ENCODE data around the gene SFTA2.
"Not testable (repeated sequence)": the region's sequence is repeated elsewhere in the genome, so short reads cannot be mapped to it uniquely, and the experiment has no call there.

The SFTA2 gene

DNA sequence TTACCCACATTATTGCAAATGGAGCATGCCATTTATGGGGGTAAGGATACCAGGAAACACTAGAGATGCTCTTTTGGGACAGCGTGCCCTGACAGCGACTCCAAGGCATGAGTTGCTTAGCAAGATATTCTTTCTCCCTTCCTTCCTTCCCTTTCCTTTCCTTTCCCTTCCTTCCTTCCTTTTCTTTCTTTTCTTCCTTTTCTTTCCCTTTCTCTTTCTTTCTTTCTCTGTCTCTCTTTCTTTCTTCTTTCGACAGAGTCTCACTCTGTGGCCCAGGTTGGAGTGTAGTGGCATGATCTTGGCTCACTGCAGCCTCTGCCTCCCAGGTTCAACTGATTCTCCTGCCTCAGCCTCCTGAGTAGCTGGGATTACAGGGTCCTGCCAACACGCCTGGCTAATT, 12.1 kb upstream of the SFTA2 start:
- DNase-seq (ENCODE audit: low read depth in 3 of 3, low spot score in 1 of 3), result no peak

- no peak for DNase-seq (ENCODE audit: low read depth in 3 of 3, low spot score in 1 of 3)
Measured at GRCh38 chr6:30942338-30943060, 10.5 kb upstream of the SFTA2 start.

DNA sequence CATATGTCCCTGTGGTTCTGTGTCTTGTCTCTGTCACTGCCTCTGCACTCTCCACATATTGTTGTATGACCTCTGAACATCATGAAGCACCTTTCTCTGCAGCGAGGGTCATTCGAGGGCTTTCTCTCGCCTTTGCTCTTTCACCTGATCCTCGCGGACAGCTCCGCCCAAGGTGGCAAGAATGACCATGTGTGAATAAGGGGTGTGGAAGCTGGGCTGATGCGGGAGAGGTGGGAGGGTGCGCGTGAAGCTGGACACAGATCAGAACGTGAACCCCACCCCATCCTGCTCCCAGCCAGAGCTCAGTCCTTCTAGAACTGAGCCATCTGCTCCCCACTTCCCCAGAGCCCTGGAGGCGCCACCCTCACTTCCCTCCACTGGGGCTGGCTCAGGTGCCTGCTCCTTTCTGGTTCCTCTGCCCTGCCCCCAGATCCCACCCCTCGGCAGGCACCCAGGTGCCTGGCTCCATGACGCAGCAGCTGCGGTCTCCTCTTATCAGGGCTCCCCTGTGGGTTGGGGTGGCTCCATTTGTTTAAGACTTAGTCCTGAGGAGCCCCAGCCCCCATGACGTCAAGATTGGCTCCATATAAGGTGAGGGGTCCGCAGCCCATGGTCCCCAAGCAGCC, 8.5 kb upstream of the SFTA2 start, which contains the start of gene MUCL3:
TSS of gene MUCL3 (plus strand) at position 613 of the 626 bp plus-strand sequence. CDS start 27 bp downstream, outside the sequence.
- DNase-seq (ENCODE audit: low read depth in 3 of 3, low spot score in 1 of 3), result no peak

- DNase-seq (ENCODE audit: low read depth in 3 of 3, low spot score in 1 of 3), result no peak
Measured at GRCh38 chr6:30939473-30939872, 7.5 kb upstream of the SFTA2 start.

DNA sequence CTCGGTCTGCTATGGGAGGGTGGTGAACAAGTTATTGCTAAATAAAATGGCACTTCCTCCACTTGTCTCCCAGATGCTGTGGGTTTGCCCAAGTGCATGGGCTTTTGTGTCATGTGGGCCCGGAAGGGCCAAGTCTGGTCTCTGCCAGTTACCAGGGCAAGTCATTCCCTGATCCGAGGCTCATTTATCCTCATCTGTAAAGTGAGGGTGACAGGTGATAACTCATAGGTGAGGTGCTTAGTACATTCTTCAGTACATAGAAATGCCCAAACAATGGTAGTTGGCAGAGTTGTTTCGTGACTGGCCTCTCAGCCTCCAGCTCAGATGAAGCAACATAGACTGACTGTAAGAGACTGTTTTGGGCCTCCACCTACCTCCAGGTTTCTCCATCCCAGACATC, 6.8 kb upstream of the SFTA2 start:
- no peak for DNase-seq (ENCODE audit: low read depth in 3 of 3, low spot score in 1 of 3)

GRCh38 chr6:30937265-30937664, 5.3 kb upstream of the SFTA2 start:
- DNase-seq (ENCODE audit: low read depth in 3 of 3, low spot score in 1 of 3), result no peak

GRCh38 chr6:30935018-30935417, 3.0 kb upstream of the SFTA2 start:
- DNase-seq (ENCODE audit: low read depth in 3 of 3, low spot score in 1 of 3), result no peak

DNA sequence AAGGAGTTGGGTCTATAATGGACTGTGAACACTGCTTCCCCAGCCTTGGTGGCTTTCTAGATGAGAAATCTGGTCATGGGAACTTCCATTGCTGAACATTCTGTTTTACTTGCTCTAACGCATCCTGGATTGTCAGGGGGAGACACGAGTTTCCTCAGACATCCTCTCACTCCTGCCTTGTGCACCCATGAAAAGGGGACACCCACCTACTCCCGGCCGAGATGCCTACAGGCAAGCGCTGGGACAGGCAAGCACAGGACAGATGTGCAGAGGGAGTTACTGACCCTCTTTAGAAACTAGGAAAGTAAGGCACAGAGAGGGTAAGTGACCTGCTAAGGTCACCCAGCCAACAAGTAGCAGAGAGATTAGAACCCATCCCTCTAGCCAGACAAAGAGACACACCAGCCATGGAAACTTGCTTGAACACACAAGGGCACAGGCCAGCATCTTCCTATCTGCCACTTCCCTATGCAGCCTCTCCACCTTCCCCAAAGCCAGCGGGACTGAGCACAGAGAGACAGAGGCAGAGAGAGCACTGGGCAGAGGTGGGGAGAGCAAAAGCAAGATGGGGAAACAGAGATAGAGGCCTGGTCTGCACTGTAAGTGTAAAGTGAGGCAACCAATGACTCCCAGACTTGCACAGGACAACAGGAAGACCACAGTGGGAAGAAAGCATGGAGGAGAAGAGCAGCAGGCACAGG, 845 bp upstream of the SFTA2 start:
- no peak for DNase-seq (ENCODE audit: low read depth in 3 of 3, low spot score in 1 of 3)

- no peak for DNase-seq (ENCODE audit: low read depth in 3 of 3, low spot score in 1 of 3)
Measured at GRCh38 chr6:30931272-30931671, 698 bp downstream of the SFTA2 start.

DNA sequence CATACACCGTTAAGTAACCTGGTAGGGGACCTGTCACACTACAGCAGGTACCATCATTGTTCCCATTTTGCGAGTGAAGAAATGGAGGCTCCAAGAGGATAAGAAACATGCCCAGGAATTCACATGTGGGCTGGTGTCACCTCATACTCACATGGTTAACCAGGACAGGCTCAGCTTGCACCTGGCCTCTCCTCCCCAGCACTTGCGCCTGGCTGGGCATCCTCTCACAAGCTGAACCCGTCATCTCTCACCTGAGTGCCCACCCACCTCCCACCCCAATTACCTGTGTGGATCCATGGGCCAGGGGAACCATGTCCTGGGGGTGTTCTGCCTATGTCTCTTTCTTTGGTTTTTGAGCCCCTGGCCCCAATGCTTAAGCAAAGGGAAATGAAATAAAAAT, 1.5 kb downstream of the SFTA2 start:
- no peak for DNase-seq (ENCODE audit: low read depth in 3 of 3, low spot score in 1 of 3)

GRCh38 chr6:30928677-30929076, 3.3 kb downstream of the SFTA2 start:
- no peak for DNase-seq (ENCODE audit: low read depth in 3 of 3, low spot score in 1 of 3)

DNA sequence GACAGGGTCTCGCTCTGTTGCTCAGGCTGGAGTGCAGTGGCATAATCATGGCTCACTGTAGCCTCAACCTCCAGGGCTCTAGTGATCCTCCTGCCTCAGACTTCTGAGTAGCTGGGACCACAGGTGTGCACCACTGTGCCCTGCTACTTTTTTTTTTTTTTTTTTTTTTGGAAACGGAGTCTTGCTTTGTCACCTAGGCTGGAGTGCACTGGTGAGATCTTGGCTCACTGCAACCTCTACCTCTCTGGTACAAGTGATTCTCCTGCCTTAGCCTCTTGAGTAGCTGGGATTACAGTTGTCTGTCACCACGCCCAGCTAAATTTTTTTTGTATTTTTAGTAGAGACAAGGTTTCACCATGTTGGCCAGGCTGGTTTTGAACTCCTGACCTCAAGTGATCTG, 4.9 kb downstream of the SFTA2 start:
- DNase-seq (ENCODE audit: low read depth in 3 of 3, low spot score in 1 of 3), result not testable (repeated sequence)

- no peak for DNase-seq (ENCODE audit: low read depth in 3 of 3, low spot score in 1 of 3)
Measured at GRCh38 chr6:30926644-30927043, 5.3 kb downstream of the SFTA2 start.

- DNase-seq (ENCODE audit: low read depth in 3 of 3, low spot score in 1 of 3), result not testable (repeated sequence)
Measured at GRCh38 chr6:30924040-30924627, 7.8 kb downstream of the SFTA2 start.

GRCh38 chr6:30922447-30922852, 9.5 kb downstream of the SFTA2 start:
- DNase-seq (ENCODE audit: low read depth in 3 of 3, low spot score in 1 of 3), result no peak

GRCh38 chr6:30918670-30919069, 13.3 kb downstream of the SFTA2 start:
- no peak for DNase-seq (ENCODE audit: low read depth in 3 of 3, low spot score in 1 of 3)

GRCh38 chr6:30917487-30917886, 14.5 kb downstream of the SFTA2 start:
- DNase-seq (ENCODE audit: low read depth in 3 of 3, low spot score in 1 of 3), result no peak

DNA sequence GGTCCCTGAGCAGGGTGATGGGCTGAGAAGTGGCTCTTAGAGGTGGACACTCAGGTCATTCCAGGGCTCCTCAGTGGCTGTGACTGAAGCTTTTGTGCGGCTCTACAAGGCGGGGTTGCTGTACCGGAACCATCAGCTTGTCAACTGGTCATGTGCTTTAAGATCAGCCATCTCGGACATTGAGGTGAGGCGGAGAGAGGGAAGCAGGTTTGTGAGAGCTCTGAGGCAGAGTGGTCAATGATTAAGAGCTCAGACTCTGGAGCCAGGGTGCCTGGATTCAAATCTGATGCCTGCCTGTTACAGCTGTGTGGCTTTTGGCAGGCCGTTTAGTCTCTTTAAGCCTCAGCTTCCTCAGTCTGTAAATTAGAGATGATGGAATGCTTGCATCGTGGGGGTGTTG, 14.9 kb downstream of the SFTA2 start:
- DNase-seq (ENCODE audit: low read depth in 3 of 3, low spot score in 1 of 3), result no peak

- DNase-seq (ENCODE audit: low read depth in 3 of 3, low spot score in 1 of 3), result no peak
Measured at GRCh38 chr6:30915591-30915946, 16.4 kb downstream of the SFTA2 start.

DNA sequence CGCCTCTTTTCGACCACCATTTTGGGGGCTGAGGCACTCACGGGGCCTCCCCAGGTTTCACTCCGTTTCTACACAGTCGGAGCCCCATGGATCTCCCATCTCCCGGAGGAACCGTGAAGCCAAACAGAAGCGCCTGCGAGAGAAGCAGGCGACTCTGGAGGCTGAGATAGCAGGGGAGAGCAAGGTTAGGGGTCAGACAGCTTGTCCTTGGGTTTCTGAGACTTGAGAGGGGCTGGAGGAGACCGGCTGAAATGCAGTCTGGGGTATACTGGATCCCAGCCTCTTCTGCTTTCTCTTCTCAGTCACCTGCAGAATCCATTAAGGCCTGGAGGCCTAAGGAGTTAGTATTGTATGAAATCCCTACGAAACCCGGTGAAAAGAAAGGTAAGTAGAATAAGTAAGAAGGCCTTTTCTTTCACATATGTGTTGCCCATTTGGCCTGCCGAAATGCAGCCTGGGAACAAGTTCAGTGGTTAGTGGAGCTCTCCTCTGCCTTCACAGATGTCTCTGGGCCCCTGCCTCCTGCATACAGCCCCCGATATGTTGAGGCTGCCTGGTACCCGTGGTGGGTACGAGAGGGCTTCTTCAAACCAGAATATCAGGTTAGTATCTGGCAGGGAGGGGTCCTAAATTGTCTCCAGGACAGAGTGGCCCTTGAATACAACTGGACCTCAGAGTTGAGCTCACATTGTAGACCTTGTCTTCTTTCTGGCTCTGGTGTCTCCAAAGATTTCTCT, 16.9 kb downstream of the SFTA2 start:
- no peak for DNase-seq (ENCODE audit: low read depth in 3 of 3, low spot score in 1 of 3)

Data from stimulated activated CD4-positive, alpha-beta T cell treated with anti-CD3 and anti-CD28 coated beads, TNF-alpha, amount 100 ng/mL, for 1 hour (primary cell).